ENCODE measurements around the gene INSR.
"Not testable (repeated sequence)": the region's sequence is repeated elsewhere in the genome, so short reads cannot be mapped to it uniquely, and the experiment has no call there.

The INSR gene

GRCh38 chr19:7098701-7099596, 195.3 kb downstream of the INSR start:
- peak; percentile 79 for DNase-seq (ENCODE audit: low read depth)

GRCh38 chr19:7098096-7098495, 196.1 kb downstream of the INSR start:
- no peak for DNase-seq (ENCODE audit: low read depth)

GRCh38 chr19:7088999-7089398, 205.2 kb downstream of the INSR start:
- DNase-seq (ENCODE audit: low read depth): no peak

- DNase-seq (ENCODE audit: low read depth): no peak
Measured at GRCh38 chr19:7083076-7083956, 210.9 kb downstream of the INSR start.

- DNase-seq (ENCODE audit: low read depth): no peak
Measured at GRCh38 chr19:7078008-7078407, 216.2 kb downstream of the INSR start.

GRCh38 chr19:7076151-7076550, 218.1 kb downstream of the INSR start:
- no peak for DNase-seq (ENCODE audit: low read depth)

GRCh38 chr19:7074705-7075282, 219.4 kb downstream of the INSR start:
- DNase-seq (ENCODE audit: low read depth): no peak

- DNase-seq (ENCODE audit: low read depth): no peak
Measured at GRCh38 chr19:7072541-7072940, 221.7 kb downstream of the INSR start.

- DNase-seq (ENCODE audit: low read depth): no peak
Measured at GRCh38 chr19:7069904-7070226, 224.3 kb downstream of the INSR start.

GRCh38 chr19:7069042-7069903, 224.9 kb downstream of the INSR start, which contains the start of gene ZNF557:
ZNF557 (plus strand) TSS chr19:7069703; CDS start chr19:7075075, 5,372 bp downstream.
- peak; percentile 96 for DNase-seq (ENCODE audit: low read depth)

- DNase-seq (ENCODE audit: low read depth): no peak
Measured at GRCh38 chr19:7068599-7068998, 225.6 kb downstream of the INSR start.

GRCh38 chr19:7067716-7068115, 226.5 kb downstream of the INSR start:
- no peak for DNase-seq (ENCODE audit: low read depth)

- DNase-seq (ENCODE audit: low read depth): not testable (repeated sequence)
Measured at GRCh38 chr19:7067122-7067521, 227.1 kb downstream of the INSR start.

GRCh38 chr19:7063764-7064418, 230.3 kb downstream of the INSR start:
- DNase-seq (ENCODE audit: low read depth): no peak

GRCh38 chr19:7063339-7063738, 230.9 kb downstream of the INSR start:
- no peak for DNase-seq (ENCODE audit: low read depth)

Data from activated T-helper 9 cell treated with anti-CD3 and anti-CD28 coated beads, Interleukin-2, amount 50 U/mL, for 16 hours (primary cell).